D341Med (cell line): Measurements from ENCODE around the gene ADAMTS16.

ENCODE experiments used
- DNase-seq: peaks from one replicate; pipeline ENCODE4 v3.0.0; 2012; ENCODE audit warnings: low spot score

ADAMTS16 gene

GRCh38 chr5:5141625-5142525, 1.7 kb downstream of the ADAMTS16 start:
- DNase-seq = no peak

- no peak for DNase-seq
Observed at GRCh38 chr5:5144441-5144840, 4.3 kb downstream of the ADAMTS16 start.

- no peak for DNase-seq
Observed at GRCh38 chr5:5145651-5146529, 5.8 kb downstream of the ADAMTS16 start.

GRCh38 chr5:5146530-5147160, 6.5 kb downstream of the ADAMTS16 start:
- no peak for DNase-seq

GRCh38 chr5:5149154-5149553, 9.0 kb downstream of the ADAMTS16 start:
- no peak for DNase-seq

GRCh38 chr5:5150667-5151066, 10.5 kb downstream of the ADAMTS16 start:
- no peak for DNase-seq

GRCh38 chr5:5154733-5155132, 14.6 kb downstream of the ADAMTS16 start:
- DNase-seq = no peak

- DNase-seq = no peak
Observed at GRCh38 chr5:5155617-5156016, 15.5 kb downstream of the ADAMTS16 start.

GRCh38 chr5:5156471-5157082, 16.4 kb downstream of the ADAMTS16 start:
- no peak for DNase-seq

GRCh38 chr5:5158472-5158895, 18.4 kb downstream of the ADAMTS16 start:
- DNase-seq = no peak

- DNase-seq = no peak
Observed at GRCh38 chr5:5159282-5160103, 19.4 kb downstream of the ADAMTS16 start.

- DNase-seq = no peak
Observed at GRCh38 chr5:5164163-5164562, 24.0 kb downstream of the ADAMTS16 start.

- DNase-seq = no peak
Observed at GRCh38 chr5:5165541-5166002, 25.4 kb downstream of the ADAMTS16 start.

- no peak for DNase-seq
Observed at GRCh38 chr5:5169466-5169865, 29.3 kb downstream of the ADAMTS16 start.

- DNase-seq = no peak
Observed at GRCh38 chr5:5178136-5178535, 38.0 kb downstream of the ADAMTS16 start.

- DNase-seq = no peak
Observed at GRCh38 chr5:5178580-5178979, 38.5 kb downstream of the ADAMTS16 start.

- no peak for DNase-seq
Observed at GRCh38 chr5:5179079-5179478, 38.9 kb downstream of the ADAMTS16 start.

- no peak for DNase-seq
Observed at GRCh38 chr5:5179597-5179996, 39.5 kb downstream of the ADAMTS16 start.

- DNase-seq = no peak
Observed at GRCh38 chr5:5181650-5182324, 41.7 kb downstream of the ADAMTS16 start.

- DNase-seq = no peak
Observed at GRCh38 chr5:5182508-5183188, 42.5 kb downstream of the ADAMTS16 start.
